Measurements from ENCODE around the gene NCMAP. TPM values are rescaled to one million over a fixed set of nuclear protein-coding genes. Genes with fewer than 3 reads are reported as not detected.

NCMAP gene
- total RNA-seq, 2 experiments from 2014 or later: 0.99 to 1.1 TPM

- intact Hi-C loops (cut with micrococcal nuclease; ENCODE audit: unreplicated experiment): no loop called here
- H3K79me2 ChIP-seq (ENCODE audit: insufficient read depth, low read depth, low read length): no peaks in the 10 kb centered on the region
- H3K9me3 ChIP-seq (ENCODE audit: low read length): no peaks in the 10 kb centered on the region
- H3K36me3 ChIP-seq (ENCODE audit: insufficient read depth, low read length): no peaks in the 10 kb centered on the region
- no peak overlapping the region for H3K4me2 ChIP-seq (ENCODE audit: low read length)
- no peak overlapping the region for H3K27ac ChIP-seq (ENCODE audit: low read depth, low read length, poor library complexity, severe bottlenecking)
- no peak for TF ChIP-seq EZH2phosphoT487 (IDR thresholded peaks at IDR 0.05; ENCODE audit: borderline replicate concordance, low read depth, low read length)
- TF ChIP-seq, protein P1, sequence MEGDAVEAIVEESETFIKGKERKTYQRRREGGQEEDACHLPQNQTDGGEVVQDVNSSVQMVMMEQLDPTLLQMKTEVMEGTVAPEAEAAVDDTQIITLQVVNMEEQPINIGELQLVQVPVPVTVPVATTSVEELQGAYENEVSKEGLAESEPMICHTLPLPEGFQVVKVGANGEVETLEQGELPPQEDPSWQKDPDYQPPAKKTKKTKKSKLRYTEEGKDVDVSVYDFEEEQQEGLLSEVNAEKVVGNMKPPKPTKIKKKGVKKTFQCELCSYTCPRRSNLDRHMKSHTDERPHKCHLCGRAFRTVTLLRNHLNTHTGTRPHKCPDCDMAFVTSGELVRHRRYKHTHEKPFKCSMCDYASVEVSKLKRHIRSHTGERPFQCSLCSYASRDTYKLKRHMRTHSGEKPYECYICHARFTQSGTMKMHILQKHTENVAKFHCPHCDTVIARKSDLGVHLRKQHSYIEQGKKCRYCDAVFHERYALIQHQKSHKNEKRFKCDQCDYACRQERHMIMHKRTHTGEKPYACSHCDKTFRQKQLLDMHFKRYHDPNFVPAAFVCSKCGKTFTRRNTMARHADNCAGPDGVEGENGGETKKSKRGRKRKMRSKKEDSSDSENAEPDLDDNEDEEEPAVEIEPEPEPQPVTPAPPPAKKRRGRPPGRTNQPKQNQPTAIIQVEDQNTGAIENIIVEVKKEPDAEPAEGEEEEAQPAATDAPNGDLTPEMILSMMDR (conservative IDR thresholded peaks at IDR 0.05; ENCODE audit: low read length): no peak
- ChIA-PET CTCF (ENCODE audit: unreplicated experiment) (no interaction called here), POLR2A (interaction anchor here (0.6 to 1.1 kb wide), 3 partner anchors 56 to 146 kb away, joined by 3 to 4 read pairs (median 4); no protein-coding TSS in a partner anchor)
- H3K9me2 ChIP-seq (ENCODE audit: insufficient read depth, low read length): no peaks in the 10 kb centered on the region
- H3K4me1 ChIP-seq (ENCODE audit: insufficient read depth, low read length, poor library complexity, severe bottlenecking): no peaks in the 10 kb centered on the region
- no TSS peak for BruUV-seq (replicated peaks)
- H4K20me1 ChIP-seq (ENCODE audit: insufficient read depth, low read length): no peaks in the 10 kb centered on the region
- DNase-seq (ENCODE audit: low spot score): no peak
- H2AFZ ChIP-seq (ENCODE audit: low read length): no peak overlapping the region
- H3K4me3 ChIP-seq (ENCODE audit: low read depth, low read length, poor library complexity, severe bottlenecking): no peak overlapping the region
Measured at GRCh38 chr1:24620678-24621077, 64.8 kb downstream of the NCMAP start.

DNA sequence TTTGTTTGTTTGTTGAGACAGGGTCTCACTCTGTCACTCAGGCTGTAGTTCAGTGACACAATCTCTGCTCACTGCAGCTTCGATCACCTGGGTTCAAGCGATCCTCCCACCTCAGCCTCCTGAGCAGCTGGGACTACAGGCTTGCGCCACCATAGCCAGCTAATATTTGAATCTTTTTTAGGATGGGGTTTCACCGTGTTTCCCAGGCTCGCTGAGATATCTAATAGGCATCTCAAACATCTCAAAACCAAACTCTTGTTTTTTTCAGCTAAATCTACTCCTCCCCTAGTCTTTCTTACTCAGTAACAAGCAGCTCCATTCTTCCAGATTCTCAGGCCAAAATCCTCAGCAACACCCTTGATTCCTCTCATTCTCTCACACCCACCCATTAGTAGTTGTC, 65.2 kb downstream of the NCMAP start:
- Histone ChIP-seq H3K9me3 (ENCODE audit: low read length) (no peaks in the 10 kb centered on the region), H3K4me3 (ENCODE audit: low read depth, low read length, poor library complexity, severe bottlenecking) (no peak overlapping the region), H3K9me2 (ENCODE audit: insufficient read depth, low read length) (no peaks in the 10 kb centered on the region), H3K36me3 (ENCODE audit: insufficient read depth, low read length) (no peaks in the 10 kb centered on the region), H3K4me1 (ENCODE audit: insufficient read depth, low read length, poor library complexity, severe bottlenecking) (no peaks in the 10 kb centered on the region), H3K4me2 (ENCODE audit: low read length) (no peak overlapping the region), H2AFZ (ENCODE audit: low read length) (no peak overlapping the region), H4K20me1 (ENCODE audit: insufficient read depth, low read length) (no peaks in the 10 kb centered on the region), H3K79me2 (ENCODE audit: insufficient read depth, low read depth, low read length) (no peaks in the 10 kb centered on the region), H3K27ac (ENCODE audit: low read depth, low read length, poor library complexity, severe bottlenecking) (no peak overlapping the region)
- DNase-seq (ENCODE audit: low spot score): no peak
- ChIA-PET CTCF (ENCODE audit: unreplicated experiment) (no interaction called here), POLR2A (interaction anchor here (0.6 to 1.1 kb wide), 3 partner anchors 56 to 146 kb away, joined by 3 to 4 read pairs (median 4); no protein-coding TSS in a partner anchor)
- intact Hi-C loops (cut with micrococcal nuclease; ENCODE audit: unreplicated experiment): no loop called here
- no TSS peak for BruUV-seq (replicated peaks)
- TF ChIP-seq EZH2phosphoT487 (IDR thresholded peaks at IDR 0.05; ENCODE audit: borderline replicate concordance, low read depth, low read length): no peak
- TF ChIP-seq, protein P1 (conservative IDR thresholded peaks at IDR 0.05; ENCODE audit: low read length): no peak

DNA sequence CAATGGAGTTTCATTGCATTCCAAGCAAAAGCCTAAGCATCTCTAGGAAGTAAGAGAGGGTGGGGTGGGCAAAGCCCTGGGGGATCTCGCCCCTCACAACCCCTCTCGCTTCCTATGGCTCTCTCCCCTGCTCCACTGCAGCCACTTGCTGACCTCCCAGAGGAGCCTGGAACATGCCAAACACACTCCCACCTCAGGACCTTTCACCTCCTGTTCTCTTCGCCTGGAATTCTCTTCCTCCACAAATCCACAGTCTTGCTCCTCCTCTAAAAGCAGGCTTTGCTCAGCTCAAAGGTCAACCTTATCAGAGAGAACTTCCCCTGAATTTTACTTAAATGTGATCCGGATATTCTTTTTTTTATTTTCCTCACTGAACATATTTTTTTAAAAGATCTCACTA, 66.3 kb downstream of the NCMAP start:
- Histone ChIP-seq H3K4me3 (ENCODE audit: low read depth, low read length, poor library complexity, severe bottlenecking) (no peak overlapping the region), H3K36me3 (ENCODE audit: insufficient read depth, low read length) (no peaks in the 10 kb centered on the region), H3K27ac (ENCODE audit: low read depth, low read length, poor library complexity, severe bottlenecking) (no peak overlapping the region), H4K20me1 (ENCODE audit: insufficient read depth, low read length) (no peaks in the 10 kb centered on the region), H3K4me2 (ENCODE audit: low read length) (no peak overlapping the region), H3K9me2 (ENCODE audit: insufficient read depth, low read length) (no peaks in the 10 kb centered on the region), H3K79me2 (ENCODE audit: insufficient read depth, low read depth, low read length) (no peaks in the 10 kb centered on the region), H3K4me1 (ENCODE audit: insufficient read depth, low read length, poor library complexity, severe bottlenecking) (no peaks in the 10 kb centered on the region), H2AFZ (ENCODE audit: low read length) (no peak overlapping the region), H3K9me3 (ENCODE audit: low read length) (no peaks in the 10 kb centered on the region)
- intact Hi-C loops (cut with micrococcal nuclease; ENCODE audit: unreplicated experiment): no loop called here
- POLR2A ChIA-PET: no interaction called here
- no peak for DNase-seq (ENCODE audit: low spot score)
- no TSS peak for BruUV-seq (replicated peaks)
- no peak for TF ChIP-seq EZH2phosphoT487 (IDR thresholded peaks at IDR 0.05; ENCODE audit: borderline replicate concordance, low read depth, low read length)
- TF ChIP-seq, protein P1 (conservative IDR thresholded peaks at IDR 0.05; ENCODE audit: low read length): no peak
- CTCF ChIA-PET (ENCODE audit: unreplicated experiment): no interaction called here

All from OCI-LY7 (cell line).